GM18505 (cell line): ENCODE results near the gene PCDHGB4.
"Not testable (repeated sequence)": the region's sequence is repeated elsewhere in the genome, so short reads cannot be mapped to it uniquely, and the experiment has no call there.

Experiments used
- ATAC-seq: cut with Tn5 transposase; IDR thresholded peaks from one replicate; pipeline ENCODE4 v1.9.1; 2021; ENCODE audit not compliant: unreplicated experiment
- POLR2A ChIP-seq: IDR thresholded peaks from 4 replicates; pipeline ENCODE4 v1.6.1; 2011; ENCODE audit warnings: borderline replicate concordance; ENCODE audit not compliant: insufficient read depth, insufficient read length; ENCODE audit errors: extremely low read depth

The PCDHGB4 gene

DNA sequence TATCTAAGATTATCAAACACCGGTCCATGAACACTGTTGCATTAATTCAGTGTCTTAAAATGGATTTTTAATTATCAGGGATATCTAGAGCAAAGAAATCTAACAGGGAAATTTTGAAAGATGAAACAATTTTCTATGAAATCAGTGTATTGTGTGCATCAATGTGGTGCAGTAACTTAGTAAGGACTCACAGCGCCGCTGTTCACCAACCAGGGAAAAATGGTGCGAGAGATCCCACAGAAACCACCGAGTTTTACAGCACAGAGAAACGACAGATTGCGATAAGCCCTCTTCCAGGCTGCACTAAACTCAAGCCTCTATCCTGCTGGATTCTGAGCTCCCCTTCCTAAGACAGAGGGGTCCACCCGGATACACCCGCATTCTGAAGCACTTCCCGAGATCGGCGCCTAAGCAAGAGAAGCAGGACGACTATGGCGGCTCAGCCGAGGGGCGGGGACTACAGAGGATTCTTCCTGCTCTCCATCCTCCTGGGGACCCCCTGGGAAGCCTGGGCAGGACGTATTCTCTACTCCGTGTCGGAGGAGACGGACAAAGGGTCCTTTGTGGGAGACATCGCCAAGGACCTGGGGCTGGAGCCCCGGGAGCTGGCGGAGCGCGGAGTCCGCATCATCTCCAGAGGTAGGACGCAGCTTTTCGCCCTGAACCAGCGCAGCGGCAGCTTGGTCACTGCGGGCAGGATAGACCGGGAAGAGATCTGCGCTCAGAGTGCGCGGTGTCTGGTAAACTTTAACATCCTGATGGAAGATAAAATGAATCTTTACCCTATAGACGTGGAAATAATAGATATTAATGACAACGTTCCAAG is 4.8 kb upstream of the PCDHGB4 start, which contains the start of gene PCDHGA7:
TSS of gene PCDHGA7 (plus strand) at position 274 of the 826 bp plus-strand sequence. CDS start at position 432, 158 bp downstream.
- TF ChIP-seq POLR2A, result no peak
- no peak for ATAC-seq

DNA sequence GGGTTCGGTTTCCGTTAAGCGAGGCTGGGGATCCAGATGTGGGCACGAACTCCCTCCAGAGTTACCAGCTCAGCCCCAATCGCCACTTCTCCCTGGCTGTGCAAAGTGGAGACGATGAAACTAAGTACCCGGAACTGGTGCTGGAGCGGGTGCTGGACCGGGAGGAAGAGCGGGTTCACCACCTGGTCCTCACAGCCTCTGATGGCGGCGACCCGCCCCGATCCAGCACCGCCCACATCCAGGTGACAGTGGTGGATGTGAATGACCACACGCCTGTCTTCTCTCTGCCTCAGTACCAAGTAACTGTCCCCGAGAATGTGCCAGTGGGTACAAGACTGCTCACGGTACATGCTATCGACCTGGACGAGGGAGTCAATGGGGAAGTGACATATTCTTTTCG is 4.2 kb upstream of the PCDHGB4 start:
- ATAC-seq, result no peak
- no peak for TF ChIP-seq POLR2A

DNA sequence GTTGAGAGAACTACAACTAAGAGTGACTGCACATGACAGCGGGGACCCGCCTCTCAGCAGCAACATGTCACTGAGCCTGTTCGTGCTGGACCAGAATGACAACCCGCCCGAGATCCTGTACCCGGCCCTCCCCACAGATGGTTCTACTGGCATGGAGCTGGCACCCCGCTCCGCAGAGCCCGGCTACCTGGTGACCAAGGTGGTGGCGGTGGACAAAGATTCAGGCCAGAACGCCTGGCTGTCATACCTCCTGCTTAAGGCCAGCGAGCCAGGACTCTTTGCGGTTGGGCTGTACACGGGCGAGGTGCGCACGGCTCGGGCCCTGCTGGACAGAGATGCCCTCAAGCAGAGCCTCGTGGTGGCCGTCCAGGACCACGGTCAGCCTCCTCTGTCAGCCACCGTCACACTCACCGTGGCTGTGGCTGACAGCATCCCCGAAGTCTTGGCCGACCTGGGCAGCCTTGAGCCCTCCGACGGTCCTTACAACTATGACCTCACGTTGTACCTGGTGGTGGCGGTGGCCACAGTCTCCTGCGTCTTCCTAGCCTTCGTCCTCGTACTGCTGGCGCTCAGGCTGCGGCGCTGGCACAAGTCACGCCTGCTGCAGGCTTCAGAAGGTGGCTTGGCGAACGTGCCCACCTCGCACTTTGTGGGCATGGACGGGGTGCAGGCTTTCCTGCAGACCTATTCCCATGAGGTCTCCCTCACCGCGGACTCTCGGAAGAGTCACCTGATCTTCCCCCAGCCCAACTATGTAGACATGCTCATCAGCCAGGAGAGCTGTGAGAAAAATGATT is 2.8 kb upstream of the PCDHGB4 start:
- TF ChIP-seq POLR2A, result no peak
- no peak for ATAC-seq

DNA sequence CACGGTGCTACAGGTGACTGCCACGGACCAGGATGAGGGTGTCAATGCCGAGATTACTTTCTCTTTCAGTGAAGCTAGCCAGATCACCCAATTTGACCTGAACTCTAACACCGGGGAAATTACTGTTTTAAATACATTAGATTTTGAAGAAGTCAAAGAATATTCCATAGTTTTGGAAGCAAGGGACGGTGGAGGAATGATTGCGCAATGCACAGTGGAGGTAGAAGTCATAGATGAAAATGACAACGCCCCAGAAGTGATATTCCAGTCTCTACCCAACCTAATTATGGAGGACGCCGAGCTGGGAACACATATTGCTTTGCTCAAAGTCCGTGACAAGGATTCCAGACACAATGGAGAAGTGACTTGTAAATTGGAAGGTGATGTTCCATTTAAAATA is 1.2 kb downstream of the PCDHGB4 start:
- TF ChIP-seq POLR2A, result no peak

DNA sequence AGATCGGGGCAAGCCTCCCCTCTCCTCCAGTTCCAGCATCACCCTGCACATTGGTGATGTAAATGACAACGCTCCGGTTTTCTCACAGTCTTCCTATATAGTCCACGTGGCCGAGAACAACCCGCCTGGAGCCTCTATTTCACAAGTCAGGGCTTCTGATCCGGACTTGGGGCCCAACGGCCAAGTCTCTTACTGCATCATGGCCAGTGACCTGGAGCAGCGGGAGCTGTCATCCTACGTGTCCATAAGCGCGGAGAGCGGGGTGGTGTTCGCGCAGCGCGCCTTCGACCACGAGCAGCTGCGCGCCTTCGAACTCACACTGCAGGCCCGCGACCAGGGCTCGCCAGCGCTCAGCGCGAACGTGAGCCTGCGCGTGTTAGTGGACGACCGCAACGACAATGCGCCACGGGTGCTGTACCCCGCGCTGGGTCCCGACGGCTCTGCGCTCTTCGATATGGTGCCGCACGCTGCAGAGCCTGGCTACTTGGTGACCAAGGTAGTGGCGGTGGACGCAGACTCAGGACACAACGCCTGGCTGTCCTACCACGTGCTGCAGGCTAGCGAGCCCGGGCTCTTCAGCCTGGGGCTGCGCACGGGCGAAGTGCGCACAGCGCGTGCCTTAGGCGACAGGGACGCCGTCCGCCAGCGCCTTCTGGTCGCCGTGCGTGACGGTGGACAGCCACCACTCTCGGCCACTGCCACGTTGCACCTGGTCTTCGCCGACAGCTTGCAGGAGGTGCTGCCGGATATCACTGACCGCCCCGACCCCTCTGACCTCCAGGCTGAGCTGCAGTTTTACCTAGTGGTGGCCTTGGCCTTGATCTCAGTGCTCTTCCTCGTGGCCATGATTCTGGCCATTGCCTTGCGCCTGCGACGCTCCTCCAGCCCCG is 1.9 kb downstream of the PCDHGB4 start:
- TF ChIP-seq POLR2A, result no peak
- no peak for ATAC-seq

More for the DNA sequence above, 1.2 kb downstream of the PCDHGB4 start:
- ATAC-seq, result no peak

DNA sequence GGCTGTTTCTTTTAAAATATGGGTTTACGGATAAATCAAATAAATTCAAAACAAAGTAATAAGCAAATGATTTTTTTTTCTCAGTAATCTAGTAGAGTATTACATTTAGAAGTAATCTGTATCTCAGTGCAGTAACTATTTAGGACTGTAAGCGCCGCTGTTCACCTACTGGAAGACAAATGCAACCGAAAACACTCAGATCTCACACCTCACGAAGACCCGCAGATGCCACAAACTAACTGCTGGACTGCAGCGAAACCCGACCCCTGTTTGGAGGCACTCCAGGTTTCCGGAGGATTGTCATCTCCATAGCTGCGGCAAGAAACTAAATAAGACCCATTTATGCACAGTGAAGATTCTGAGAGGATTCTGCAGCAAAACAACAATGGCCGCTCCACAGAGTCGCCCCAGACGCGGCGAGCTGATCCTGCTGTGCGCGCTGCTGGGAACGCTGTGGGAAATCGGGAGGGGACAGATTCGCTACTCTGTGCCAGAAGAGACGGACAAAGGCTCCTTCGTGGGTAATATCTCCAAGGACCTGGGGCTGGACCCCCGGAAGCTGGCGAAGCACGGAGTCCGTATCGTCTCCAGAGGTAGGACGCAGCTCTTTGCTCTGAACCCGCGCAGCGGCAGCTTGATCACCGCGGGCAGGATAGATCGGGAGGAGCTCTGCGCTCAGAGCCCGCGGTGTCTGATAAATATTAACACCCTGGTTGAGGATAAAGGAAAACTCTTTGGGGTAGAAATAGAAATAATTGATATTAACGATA is 5.1 kb downstream of the PCDHGB4 start, which contains the start of gene PCDHGA8:
TSS of gene PCDHGA8 (plus strand) at position 205 of the 770 bp plus-strand sequence. CDS start at position 386, 181 bp downstream.
- no peak for TF ChIP-seq POLR2A
- ATAC-seq, result no peak

DNA sequence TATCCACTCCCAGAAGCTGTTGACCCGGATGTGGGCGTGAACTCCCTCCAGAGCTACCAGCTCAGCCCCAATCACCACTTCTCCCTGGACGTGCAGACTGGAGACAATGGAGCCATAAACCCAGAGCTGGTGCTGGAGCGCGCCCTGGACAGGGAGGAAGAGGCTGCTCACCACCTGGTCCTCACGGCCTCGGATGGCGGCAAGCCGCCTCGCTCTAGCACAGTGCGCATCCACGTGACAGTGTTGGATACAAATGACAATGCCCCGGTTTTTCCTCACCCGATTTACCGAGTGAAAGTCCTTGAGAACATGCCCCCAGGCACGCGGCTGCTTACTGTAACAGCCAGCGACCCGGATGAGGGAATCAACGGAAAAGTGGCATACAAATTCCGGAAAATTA is 5.8 kb downstream of the PCDHGB4 start:
- ATAC-seq, result no peak
- no peak for TF ChIP-seq POLR2A

DNA sequence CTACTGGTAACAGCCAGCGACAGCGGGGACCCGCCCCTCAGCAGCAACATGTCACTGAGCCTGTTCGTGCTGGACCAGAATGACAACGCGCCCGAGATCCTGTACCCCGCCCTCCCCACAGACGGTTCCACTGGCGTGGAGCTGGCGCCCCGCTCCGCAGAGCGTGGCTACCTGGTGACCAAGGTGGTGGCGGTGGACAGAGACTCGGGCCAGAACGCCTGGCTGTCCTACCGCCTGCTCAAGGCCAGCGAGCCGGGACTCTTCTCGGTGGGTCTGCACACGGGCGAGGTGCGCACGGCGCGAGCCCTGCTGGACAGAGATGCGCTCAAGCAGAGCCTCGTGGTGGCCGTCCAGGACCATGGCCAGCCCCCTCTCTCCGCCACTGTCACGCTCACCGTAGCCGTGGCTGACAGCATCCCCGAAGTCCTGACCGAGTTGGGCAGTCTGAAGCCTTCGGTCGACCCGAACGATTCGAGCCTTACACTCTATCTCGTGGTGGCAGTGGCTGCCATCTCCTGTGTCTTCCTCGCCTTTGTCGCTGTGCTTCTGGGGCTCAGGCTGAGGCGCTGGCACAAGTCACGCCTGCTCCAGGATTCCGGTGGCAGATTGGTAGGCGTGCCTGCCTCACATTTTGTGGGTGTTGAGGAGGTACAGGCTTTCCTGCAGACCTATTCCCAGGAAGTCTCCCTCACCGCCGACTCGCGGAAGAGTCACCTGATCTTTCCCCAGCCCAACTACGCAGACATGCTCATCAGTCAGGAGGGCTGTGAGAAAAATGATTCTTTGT is 7.1 kb downstream of the PCDHGB4 start:
- not testable (repeated sequence) for ATAC-seq

DNA sequence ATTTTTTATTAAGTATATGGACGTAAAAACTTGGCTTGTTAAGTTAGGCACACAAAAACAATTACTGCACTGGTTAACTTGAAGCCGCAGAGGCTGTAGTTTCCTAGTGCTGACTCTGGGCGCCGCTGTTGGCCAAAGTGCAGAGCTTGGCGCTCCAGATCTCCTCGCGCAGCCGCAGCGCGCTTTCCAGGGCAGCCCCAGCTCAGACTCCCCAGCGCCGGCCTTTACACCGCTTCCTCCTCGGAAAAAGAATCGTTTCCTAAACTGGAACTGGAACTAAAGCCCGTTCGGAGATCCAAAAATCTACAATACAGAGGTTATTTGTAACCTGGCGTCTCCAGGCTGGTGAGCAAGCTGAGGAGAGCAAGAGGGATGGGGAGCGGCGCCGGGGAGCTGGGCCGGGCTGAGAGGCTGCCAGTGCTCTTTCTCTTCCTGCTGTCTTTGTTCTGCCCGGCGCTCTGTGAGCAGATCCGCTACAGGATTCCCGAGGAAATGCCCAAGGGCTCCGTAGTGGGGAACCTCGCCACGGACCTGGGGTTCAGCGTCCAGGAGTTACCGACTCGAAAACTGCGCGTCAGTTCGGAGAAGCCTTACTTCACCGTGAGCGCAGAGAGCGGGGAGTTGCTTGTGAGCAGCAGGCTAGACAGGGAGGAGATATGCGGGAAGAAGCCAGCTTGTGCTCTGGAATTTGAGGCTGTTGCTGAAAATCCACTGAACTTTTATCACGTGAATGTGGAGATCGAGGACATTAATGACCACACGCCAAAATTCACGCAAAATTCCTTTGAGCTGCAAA is 10.5 kb downstream of the PCDHGB4 start, which contains the start of gene PCDHGB5:
TSS of gene PCDHGB5 (plus strand) at position 192 of the 796 bp plus-strand sequence. CDS start at position 373, 181 bp downstream.
- peak; percentile 85 for ATAC-seq

DNA sequence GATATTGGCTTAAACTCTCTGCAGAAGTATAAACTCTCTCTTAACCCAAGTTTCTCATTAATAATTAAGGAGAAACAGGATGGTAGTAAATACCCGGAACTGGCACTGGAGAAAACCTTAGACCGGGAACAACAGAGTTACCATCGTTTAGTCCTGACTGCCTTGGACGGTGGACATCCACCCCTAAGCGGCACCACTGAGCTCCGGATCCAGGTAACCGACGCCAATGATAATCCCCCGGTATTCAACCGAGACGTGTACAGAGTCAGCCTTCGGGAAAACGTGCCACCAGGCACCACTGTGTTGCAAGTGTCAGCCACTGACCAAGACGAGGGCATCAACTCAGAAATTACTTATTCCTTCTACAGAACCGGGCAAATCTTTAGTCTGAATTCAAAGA is 11.1 kb downstream of the PCDHGB4 start:
- ATAC-seq, result no peak
- no peak for TF ChIP-seq POLR2A

DNA sequence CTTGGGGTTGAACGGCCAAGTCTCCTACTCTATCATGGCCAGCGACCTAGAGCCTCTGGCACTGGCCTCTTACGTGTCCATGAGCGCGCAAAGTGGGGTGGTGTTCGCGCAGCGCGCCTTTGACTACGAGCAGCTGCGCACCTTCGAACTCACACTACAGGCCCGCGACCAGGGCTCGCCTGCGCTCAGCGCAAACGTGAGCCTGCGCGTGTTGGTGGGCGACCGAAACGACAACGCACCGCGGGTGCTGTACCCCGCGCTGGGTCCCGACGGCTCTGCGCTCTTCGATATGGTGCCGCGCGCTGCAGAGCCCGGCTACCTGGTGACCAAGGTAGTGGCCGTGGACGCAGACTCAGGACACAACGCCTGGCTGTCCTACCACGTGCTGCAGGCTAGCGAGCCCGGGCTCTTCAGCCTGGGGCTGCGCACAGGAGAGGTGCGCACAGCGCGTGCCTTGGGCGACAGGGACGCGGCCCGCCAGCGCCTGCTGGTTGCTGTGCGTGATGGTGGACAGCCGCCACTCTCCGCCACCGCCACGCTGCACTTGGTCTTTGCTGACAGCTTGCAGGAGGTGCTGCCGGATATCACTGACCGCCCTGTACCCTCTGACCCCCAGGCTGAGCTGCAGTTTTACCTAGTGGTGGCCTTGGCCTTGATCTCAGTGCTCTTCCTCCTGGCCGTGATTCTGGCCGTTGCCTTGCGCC is 12.2 kb downstream of the PCDHGB4 start:
- no peak for TF ChIP-seq POLR2A
- no peak for ATAC-seq
